C4-2B (cell line): Measurements from ENCODE around the gene SCN2A.

Experiments
- ZFX ChIP-seq: fragments of 450-650 bp; IDR thresholded peaks from 2 replicates; pipeline ENCODE4 v1.6.1; 2017
- TF ChIP-seq, protein P1 (sequence below): fragments of 450-650 bp; conservative IDR thresholded peaks from 2 replicates; pipeline ENCODE4 v1.5.1; 2017; ENCODE audit warnings: mild to moderate bottlenecking

DNA sequence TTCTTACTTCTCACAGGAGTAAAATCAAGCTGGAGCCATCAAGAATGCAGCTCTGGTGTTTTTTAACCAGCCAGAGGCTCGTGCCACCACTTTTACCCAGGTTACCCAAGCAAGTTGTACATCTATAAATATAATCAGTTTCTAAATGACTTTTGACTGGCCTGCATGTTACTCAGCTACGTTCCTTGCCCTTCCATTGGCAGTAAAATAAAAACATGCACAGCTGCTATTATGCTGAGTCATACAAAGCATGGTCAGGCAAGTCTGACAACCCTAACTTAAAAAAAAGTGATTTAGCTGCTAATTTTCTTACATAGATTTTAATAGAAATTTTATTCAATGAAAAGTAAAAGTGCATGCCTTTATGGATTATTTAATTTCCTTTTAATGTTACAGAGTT lies 118.5 kb downstream of the SCN2A start:
- TF ChIP-seq, protein P1, sequence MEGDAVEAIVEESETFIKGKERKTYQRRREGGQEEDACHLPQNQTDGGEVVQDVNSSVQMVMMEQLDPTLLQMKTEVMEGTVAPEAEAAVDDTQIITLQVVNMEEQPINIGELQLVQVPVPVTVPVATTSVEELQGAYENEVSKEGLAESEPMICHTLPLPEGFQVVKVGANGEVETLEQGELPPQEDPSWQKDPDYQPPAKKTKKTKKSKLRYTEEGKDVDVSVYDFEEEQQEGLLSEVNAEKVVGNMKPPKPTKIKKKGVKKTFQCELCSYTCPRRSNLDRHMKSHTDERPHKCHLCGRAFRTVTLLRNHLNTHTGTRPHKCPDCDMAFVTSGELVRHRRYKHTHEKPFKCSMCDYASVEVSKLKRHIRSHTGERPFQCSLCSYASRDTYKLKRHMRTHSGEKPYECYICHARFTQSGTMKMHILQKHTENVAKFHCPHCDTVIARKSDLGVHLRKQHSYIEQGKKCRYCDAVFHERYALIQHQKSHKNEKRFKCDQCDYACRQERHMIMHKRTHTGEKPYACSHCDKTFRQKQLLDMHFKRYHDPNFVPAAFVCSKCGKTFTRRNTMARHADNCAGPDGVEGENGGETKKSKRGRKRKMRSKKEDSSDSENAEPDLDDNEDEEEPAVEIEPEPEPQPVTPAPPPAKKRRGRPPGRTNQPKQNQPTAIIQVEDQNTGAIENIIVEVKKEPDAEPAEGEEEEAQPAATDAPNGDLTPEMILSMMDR, result no peak
- TF ChIP-seq ZFX, result no peak
